DMS 273 treated with DMSO at 0.1 percent for 48 hours (cell line): ENCODE measurements around the gene COL6A2.
"Not testable (repeated sequence)": the region's sequence is repeated elsewhere in the genome, so short reads cannot be mapped to it uniquely, and the experiment has no call there.

ENCODE experiments used
- DNase-seq: peaks from one replicate; lab custom pipeline; 2025; lab: John Stamatoyannopoulos, UW

Gene COL6A2

DNA sequence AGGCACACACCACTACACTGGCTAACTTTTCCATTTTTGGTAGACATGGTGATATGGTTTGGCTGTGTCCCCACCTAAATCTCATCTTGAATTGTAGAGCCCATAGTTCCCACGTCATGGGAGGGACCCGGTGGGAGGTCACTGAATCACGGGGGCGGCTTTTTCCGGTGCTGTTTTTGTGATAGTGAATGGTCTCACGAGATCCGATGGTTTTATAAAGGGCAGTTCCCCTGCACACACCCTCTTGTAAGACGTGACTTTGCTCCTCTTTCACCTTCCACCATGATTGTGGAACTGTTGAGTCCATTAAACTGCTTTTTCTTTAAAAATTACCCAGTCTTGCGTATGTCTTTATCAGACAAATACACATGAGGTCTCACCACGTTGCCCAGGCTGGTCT, 58.8 kb downstream of the COL6A2 start:
- DNase-seq, result no peak

- DNase-seq, result no peak
Measured at GRCh38 chr21:46157396-46157986, 59.6 kb downstream of the COL6A2 start.

DNA sequence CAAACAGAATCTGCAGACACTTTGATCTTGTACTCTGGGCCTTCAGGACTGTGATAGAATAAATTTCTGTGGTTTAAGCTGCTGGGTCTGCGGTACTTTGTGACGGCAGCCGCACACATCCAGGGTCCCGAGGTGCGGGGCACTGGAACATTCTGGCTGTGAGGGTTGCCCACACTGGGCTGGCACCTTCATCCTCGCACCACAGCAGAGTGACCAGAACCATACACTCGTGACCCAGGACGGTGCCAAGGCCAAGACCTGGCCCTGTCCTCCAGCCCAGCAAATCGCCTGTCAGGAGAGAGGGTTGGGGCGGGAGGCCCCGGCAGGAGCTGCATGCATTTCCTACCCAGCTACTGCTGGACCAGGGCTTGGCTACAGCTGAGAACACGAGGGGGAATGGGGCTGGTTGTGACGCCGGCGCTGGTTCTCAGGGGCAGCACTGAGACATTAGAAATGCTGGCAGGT, 60.1 kb downstream of the COL6A2 start:
- DNase-seq, result no peak

DNA sequence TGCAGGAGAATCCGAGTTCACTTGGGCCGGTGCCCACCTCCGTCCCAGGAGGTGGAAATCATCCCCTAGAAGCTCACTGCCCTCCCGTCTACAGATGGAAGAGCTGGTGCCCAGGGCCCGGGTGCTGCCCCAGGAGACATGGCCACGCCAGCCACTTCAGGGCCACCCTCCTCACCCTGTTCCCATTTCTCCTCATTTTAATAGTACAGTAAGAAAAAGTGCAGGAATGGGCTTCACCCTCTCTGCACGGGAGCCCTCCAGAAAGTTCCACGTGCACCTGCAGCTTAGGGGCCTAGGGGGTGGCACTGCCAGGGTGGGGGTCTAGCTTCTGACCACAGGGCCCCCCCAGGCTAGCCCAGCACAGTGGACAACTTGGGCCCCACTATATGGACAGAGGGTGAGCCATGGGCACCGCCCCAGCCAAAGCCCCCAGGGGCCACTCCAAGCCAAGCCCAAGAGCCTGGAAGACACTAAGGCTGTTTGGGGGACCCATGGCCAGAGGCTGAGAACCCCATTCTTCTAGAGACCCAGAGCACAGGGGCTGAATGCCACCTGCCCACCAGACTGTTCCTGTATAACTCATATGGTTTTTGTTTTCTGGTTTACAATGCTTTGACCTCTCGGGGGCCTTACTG, 60.9 kb downstream of the COL6A2 start:
- DNase-seq, result no peak

GRCh38 chr21:46159390-46159789, 61.5 kb downstream of the COL6A2 start:
- DNase-seq, result no peak

DNA sequence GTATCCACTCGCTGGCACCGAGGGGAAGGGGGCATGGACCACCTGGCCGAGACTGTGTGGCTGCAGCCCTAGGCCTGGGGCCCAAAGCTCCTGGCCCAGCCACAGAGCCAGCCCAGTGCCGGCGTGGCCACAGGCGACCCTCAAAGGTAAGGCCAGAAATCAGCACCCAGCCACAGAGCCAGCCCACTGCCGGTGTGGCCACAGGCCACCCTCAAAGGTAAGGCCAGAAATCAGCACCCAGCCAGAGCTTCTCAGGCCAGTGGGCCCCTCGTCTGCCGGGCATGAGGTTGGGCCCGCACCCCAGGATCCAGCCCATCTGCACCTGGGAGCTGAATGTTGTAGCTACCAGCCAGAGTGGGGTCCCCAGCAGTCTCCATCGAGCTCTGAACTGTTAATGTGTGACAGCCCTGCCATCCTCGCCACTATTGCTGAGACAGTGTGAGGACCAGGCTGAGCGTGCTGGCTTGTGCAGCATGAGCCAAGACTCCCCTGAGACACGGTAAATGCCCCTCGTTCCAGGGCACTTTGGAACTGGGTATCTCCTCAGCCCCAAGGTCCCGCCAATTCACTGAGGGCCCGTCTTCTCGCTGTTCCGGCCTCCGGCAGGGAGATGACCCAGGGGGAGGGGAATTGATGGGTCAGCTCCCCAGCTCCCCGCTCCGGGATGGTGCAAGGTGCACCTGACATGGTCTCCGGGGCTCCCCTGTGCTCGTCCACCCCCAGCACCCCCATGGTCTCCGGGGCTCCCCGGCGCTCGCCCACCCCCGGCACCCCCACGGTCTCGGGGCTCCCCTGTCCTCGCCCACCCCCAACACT, 62.1 kb downstream of the COL6A2 start:
- DNase-seq, result no peak

- no peak for DNase-seq
Measured at GRCh38 chr21:46160657-46160906, 62.7 kb downstream of the COL6A2 start.

DNA sequence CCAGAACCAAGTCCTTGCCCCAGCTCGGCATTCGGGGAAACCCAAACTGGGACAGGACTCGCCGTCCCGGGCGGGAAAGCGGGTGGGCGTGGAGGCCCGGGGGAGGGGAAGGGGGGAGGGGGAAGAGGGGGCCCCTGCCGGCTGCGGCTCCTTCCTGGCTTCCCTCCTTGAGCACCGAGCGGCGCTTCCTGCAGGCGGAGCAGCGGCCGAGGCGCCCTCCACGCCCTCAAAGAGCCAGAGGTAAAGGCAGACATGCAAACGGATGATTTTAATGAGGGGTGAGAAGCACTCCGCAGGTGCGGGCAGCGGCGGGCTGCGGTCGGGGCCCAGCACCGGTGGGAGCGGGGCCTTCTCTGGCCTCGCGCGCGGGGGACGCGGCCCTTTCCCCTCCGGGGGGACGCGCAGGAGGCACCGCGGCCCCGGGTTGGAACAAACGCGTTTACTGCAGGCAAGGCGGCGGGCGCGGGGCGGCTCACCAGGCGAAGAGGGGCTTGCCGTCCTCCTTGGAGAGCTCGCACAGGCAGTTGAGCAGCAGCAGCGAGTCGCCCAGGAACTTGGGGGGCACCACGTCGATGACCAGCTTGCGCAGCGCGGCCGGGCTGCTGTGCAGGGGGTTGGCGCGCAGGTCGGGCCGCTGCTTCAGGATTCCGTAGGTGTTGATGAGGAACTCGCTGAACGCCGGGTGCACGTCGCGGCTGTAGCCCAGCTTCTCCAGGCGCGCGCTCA, 63.2 kb downstream of the COL6A2 start:
- DNase-seq, result no peak

DNA sequence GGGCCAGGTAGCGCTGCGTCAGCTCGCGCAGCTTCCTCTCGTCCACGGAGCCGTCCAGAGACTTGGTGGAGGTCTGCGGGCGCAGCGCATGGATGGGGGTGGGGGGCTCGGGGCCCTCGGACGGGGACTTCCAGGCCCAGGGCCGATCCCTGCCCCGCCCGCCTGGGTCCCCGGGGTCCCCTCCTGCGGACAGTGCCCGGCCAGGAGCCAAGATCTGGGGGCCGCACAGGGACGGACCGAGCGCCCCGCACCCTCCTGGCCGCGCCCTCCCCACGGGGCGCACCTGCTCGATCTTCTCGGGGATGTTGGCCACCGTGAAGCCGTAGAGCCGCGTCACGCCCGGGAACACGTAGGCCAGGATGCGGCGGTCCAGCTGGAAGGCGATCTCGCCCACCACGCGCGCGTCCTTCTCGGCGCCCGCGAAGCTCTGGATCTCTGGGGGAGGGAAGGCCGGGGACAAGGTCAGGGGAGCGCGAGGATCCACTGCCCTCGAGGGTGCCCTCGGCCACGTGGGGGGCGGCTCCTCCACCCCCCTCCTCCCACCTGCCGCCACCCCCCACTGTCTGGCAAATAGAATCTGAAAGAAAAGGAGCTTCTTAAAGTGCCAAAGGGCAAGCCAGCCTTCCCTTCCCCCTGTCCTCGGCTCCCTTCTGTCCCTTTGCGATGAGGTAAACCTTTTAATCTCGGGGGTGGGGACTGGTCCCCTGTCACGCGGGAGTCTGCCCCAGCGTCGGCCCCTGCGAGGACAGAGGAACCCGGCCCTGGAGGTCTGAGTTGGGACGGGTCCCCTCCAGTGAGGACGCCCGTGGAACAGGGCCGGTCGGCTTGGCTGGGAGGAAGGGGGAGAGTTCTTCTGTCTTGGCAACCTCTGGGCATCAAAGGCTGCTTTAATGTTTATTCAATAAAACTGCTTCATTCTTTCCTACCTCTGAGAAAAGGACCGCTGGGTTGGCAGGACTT, 64.0 kb downstream of the COL6A2 start:
- no peak for DNase-seq

GRCh38 chr21:46163380-46163779, 65.5 kb downstream of the COL6A2 start:
- no peak for DNase-seq

GRCh38 chr21:46165098-46165497, 67.2 kb downstream of the COL6A2 start:
- no peak for DNase-seq

DNA sequence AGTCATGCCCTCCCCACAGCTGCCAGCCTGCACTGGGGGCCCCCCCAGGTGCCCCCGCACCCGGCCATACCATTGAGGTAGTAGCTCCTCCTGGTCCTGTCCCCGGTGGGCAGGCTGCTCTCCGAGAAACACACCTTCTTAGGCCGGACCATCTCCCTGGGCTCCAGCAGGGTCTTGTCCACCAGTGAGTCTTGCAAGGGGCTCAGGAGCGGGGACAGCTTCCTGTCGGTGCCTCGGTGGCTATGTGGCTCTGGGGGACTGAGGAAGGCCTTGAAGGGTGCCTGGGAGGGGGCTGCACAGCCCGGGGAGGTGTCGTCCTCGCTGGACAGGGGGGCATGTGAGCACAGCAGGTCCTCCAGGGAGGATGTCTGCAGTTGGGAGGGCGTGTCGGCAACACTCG, 70.3 kb downstream of the COL6A2 start:
- no peak for DNase-seq

DNA sequence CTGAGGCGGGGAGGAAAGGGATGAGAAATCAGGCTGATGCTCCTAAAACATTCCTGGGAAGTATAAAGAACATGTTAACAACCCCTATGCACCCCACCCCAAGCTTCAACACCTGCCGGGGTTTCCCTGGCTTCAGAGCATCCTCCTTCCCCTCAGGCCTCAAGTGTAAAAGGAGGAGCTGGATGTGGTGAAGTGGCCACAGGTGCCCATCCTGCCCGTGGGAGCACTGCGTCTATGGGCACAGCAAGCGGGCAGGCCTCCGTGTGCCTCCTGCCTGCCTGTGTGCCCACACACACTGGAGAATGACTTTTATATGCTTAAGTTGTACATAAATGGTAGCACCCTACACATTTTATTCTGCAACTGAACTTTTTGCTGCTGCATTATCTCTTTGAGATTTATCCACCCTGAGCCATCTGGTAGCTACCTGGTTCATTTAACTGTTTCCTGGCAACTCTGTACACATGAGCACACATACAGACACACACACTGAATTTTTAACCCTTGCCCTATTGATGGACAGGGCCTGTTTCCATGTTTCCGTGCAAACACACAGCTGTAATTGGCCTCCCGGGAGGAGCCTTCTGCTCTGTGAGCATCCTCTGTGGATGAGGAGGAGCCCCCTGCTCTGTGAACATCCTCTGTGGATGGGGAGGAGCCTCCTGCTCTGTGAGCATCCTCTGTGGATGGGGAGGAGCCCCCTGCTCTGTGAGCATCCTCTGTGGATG, 70.9 kb downstream of the COL6A2 start:
- no peak for DNase-seq

- not testable (repeated sequence) for DNase-seq
Measured at GRCh38 chr21:46170436-46171193, 72.7 kb downstream of the COL6A2 start.

- no peak for DNase-seq
Measured at GRCh38 chr21:46171585-46171984, 73.7 kb downstream of the COL6A2 start.

DNA sequence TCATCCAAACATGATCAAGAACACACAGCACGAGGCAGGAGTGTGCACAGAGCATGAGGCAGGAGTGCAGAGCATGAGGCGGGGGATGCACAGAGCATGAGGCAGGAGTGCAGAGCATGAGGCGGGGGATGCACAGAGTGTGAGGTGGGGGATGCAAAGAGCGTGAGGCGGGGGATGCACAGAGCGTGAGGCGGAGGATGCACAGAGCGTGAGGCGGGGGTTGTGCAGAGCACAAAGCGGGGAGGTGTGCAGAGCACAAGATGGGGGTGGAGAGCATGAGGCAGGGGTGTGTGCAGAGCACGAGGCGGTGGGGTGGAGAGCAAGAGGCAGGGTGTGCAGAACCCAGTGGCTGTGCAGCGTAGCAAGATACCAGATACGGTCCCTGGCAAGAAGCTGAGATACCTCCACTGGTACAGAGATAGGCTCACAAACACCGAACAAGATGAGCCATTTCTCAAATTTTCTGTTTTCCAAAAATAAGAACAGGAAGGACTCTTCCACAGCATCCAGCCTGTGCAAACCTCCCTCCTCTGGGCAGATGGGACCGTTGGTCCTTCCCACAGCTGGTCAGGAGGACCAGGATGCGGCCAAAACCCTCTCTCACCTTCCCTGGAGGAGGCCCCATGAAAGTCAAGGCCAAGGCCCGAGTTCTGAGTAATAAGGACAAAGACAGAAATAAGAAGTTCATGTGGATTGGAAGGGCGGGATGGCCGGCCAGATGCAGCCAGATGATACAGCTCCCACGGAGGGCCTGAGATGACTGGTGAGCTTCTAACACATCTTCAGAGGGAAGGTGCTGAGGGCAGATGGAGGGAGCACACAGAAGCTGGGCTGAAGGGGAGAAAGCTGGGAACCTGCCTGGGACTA, 74.3 kb downstream of the COL6A2 start:
- DNase-seq, result no peak

- DNase-seq, result no peak
Measured at GRCh38 chr21:46172863-46173528, 75.1 kb downstream of the COL6A2 start.

DNA sequence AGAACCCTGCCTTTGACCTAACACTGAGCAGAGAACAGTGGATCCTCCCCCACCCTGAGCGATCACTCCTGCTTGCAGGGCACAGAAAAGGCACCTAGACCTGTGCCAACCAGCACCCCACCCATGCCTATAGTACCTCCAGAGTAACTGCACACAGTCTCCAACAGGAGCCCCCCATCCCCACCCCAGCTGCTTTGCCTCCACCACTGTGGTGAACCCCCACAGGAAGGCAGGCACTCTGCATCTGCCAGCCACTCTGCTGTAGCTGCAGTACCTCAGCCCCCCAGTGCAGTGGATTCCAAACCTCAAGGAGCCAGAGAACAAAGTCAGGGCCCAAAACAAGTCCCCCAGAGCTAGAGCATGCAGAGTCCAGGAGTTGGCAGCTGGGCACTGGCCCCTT, 75.7 kb downstream of the COL6A2 start:
- no peak for DNase-seq
